OCI-LY3 (cell line): ENCODE results near the gene FEN1.

Experiments
- CTCF ChIP-seq: fragments of 200-600, 300-600 bp; sonication (generic); IDR thresholded peaks from 2 replicates; pipeline ENCODE4 v1.5.1; 2014; ENCODE audit warnings: antibody characterized with exemption, low read length, low read depth
- EZH2phosphoT487 ChIP-seq: fragments of 200-600 bp; shearing (Covaris generic); IDR thresholded peaks from 2 replicates; pipeline ENCODE4 v1.6.1; 2018; ENCODE audit warnings: antibody characterized with exemption, mixed run types, low read depth

GRCh38 chr11:61817471-61818202 is 24.9 kb downstream of the FEN1 start:
- TF ChIP-seq CTCF: no peak
- no peak for TF ChIP-seq EZH2phosphoT487
